GM18517 (cell line): Measurements from ENCODE around the gene SYT11.
"Not testable (repeated sequence)": the region's sequence is repeated elsewhere in the genome, so short reads cannot be mapped to it uniquely, and the experiment has no call there.

Experiments used
- ATAC-seq: cut with Tn5 transposase; IDR thresholded peaks from one replicate; pipeline ENCODE4 v1.9.1; 2021; ENCODE audit warnings: mild to moderate bottlenecking, moderate library complexity; ENCODE audit not compliant: unreplicated experiment

The SYT11 gene

GRCh38 chr1:155895617-155896016 is 36.2 kb downstream of the SYT11 start:
- not testable (repeated sequence) for ATAC-seq

- not testable (repeated sequence) for ATAC-seq
Measured at GRCh38 chr1:155896476-155896875, 37.1 kb downstream of the SYT11 start.

GRCh38 chr1:155897746-155898145 is 38.4 kb downstream of the SYT11 start:
- ATAC-seq: no peak

GRCh38 chr1:155898888-155899287 is 39.5 kb downstream of the SYT11 start:
- no peak for ATAC-seq

- ATAC-seq: no peak
Measured at GRCh38 chr1:155899683-155900082, 40.3 kb downstream of the SYT11 start.

GRCh38 chr1:155900161-155900560 is 40.8 kb downstream of the SYT11 start:
- ATAC-seq: no peak

GRCh38 chr1:155904261-155904660 is 44.9 kb downstream of the SYT11 start:
- no peak for ATAC-seq

GRCh38 chr1:155909894-155910293 is 50.5 kb downstream of the SYT11 start:
- no peak for ATAC-seq

- peak; percentile 20 for ATAC-seq
Measured at GRCh38 chr1:155910621-155911121, 51.3 kb downstream of the SYT11 start.

- ATAC-seq: peak; percentile 74
Measured at GRCh38 chr1:155911156-155912055, 52.0 kb downstream of the SYT11 start, which contains the start of gene RIT1. Gene RIT1 (minus strand): TSS chr1:155911349. CDS start chr1:155910761, 588 bp downstream.

GRCh38 chr1:155912056-155912536 is 52.7 kb downstream of the SYT11 start:
- peak; percentile 11 for ATAC-seq

- ATAC-seq: no peak
Measured at GRCh38 chr1:155913969-155914757, 54.8 kb downstream of the SYT11 start.

- ATAC-seq: no peak
Measured at GRCh38 chr1:155918660-155919059, 59.3 kb downstream of the SYT11 start.

GRCh38 chr1:155919801-155920200 is 60.4 kb downstream of the SYT11 start:
- ATAC-seq: no peak

- ATAC-seq: no peak
Measured at GRCh38 chr1:155920717-155921116, 61.4 kb downstream of the SYT11 start.

- no peak for ATAC-seq
Measured at GRCh38 chr1:155925506-155925905, 66.1 kb downstream of the SYT11 start.

- no peak for ATAC-seq
Measured at GRCh38 chr1:155929057-155929456, 69.7 kb downstream of the SYT11 start.

GRCh38 chr1:155930725-155931124 is 71.4 kb downstream of the SYT11 start:
- ATAC-seq: not testable (repeated sequence)

- no peak for ATAC-seq
Measured at GRCh38 chr1:155931332-155932038, 72.1 kb downstream of the SYT11 start.

- no peak for ATAC-seq
Measured at GRCh38 chr1:155932081-155932480, 72.7 kb downstream of the SYT11 start.

- no peak for ATAC-seq
Measured at GRCh38 chr1:155932487-155932886, 73.1 kb downstream of the SYT11 start.
